Liver (tissue), 3 donors: ENCODE measurements around the gene RUNDC3A.

Experiments used
- CTCF ChIP-seq: fragments of 150-350 bp; IDR thresholded peaks from 2 replicates; pipeline ENCODE4 v1.5.1; 2017; ENCODE audit warnings: improper control_type of control experiment, low read depth, low read length; ENCODE audit not compliant: missing input control
- RXRA ChIP-seq, 2 donors: IDR thresholded peaks; 2 replicates each; pipeline ENCODE4 v1.6.1; 2017 to 2018; ENCODE audit warnings: antibody characterized with exemption in 2 of 2, mild to moderate bottlenecking in 1 of 2
- SP1 ChIP-seq: IDR thresholded peaks from 2 replicates; pipeline ENCODE4 v1.6.1; 2018; ENCODE audit warnings: antibody characterized with exemption, mild to moderate bottlenecking
- TAF1 ChIP-seq: conservative IDR thresholded peaks from 2 replicates; pipeline ENCODE4 v1.6.1; 2016; ENCODE audit warnings: antibody characterized with exemption, mild to moderate bottlenecking
- donor health status: healthy.
- donor health status: healthy.

GRCh38 chr17:44353672-44354331 is 45.4 kb downstream of the RUNDC3A start:
- TF ChIP-seq CTCF (no peak), TAF1 (no peak), RXRA (IDR thresholded peaks at IDR 0.05) (no peak), SP1 (no peak)
